Stimulated activated CD4-positive, alpha-beta T cell treated with anti-CD3 and anti-CD28 coated beads, Interleukin-2, amount 100 ng/mL, for 4 hours (primary cell): ENCODE measurements around the gene RUBCNL.

Source experiments
- DNase-seq: peaks from one replicate; pipeline ENCODE4 v3.0.0-alpha.2; 2020; ENCODE audit warnings: low read depth

RUBCNL gene

GRCh38 chr13:46304546-46304945 is 82.5 kb downstream of the RUBCNL start:
- no peak for DNase-seq

DNA sequence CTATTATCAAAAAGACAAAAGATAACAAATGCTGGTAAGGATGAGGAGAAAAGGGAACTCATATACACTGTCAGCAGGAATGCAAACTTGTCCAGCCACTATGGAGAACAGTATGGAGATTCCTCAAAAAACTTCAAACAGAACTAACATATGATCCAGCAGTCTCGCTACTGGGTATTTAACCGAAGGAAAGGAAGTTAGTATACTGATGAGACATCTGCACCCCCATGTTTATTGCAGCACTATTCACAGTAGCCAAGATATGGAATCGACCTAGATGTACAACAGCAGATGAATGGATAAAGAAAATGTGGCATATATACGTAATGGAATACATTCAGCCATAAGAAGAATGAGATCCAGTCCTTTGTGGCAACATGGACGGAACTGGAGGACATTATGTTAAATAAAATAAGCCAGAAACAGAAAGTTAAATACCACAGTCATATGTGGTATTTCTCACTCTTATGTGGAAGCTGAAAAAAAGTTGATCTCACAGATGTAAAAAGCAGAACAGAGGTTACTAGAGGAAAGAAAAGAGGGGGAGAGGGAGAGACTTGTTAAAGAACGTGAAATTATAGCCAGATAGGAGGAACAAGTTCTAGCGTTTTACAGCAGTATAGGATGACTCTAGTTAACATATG is 83.2 kb downstream of the RUBCNL start:
- no peak for DNase-seq

GRCh38 chr13:46297361-46297811 is 89.7 kb downstream of the RUBCNL start:
- no peak for DNase-seq

DNA sequence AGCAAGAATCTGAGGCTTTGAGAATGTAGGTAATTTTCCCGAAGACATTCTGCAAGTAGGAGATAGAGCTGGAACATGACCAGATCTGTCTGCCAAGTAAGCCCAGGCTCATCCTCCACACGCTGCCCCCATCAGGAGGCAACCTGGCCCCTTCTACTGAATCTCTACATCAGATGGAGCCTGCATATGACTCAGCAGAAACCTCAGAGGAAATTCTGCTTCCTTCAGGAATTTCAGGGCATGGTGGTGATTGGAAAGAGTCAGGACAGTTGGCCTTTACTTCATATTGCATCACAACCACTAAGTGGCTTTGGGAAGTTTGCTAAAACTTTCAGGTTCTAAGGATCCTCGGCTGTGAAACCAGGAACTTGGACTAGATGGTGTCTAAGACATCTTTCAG is 90.1 kb downstream of the RUBCNL start:
- DNase-seq, result no peak

- no peak for DNase-seq
Measured at GRCh38 chr13:46296115-46296822, 90.8 kb downstream of the RUBCNL start.

GRCh38 chr13:46295491-46296114 is 91.4 kb downstream of the RUBCNL start:
- DNase-seq, result peak; percentile 29

- no peak for DNase-seq
Measured at GRCh38 chr13:46293436-46293835, 93.6 kb downstream of the RUBCNL start.
